Measurements from ENCODE around the gene DDIAS.

- TF ChIP-seq CTCF (IDR thresholded peaks at IDR 0.05) = no peak
- TF ChIP-seq EZH2 (IDR thresholded peaks at IDR 0.05; ENCODE audit: borderline replicate concordance, insufficient read depth, low read depth, low read length, poor library complexity, severe bottlenecking) = no peak
These were observed 5.4 kb upstream of the DDIAS start for GRCh38 chr11:82896183-82896582.
